Chondrocyte (in vitro differentiated cells): ENCODE measurements around the gene FBRSL1. TPM values are rescaled to one million over a fixed set of nuclear protein-coding genes. Genes with fewer than 3 reads are reported as not detected.

ENCODE experiments used
- DNase-seq: peaks from one replicate; pipeline ENCODE4 v3.0.0; 2021; ENCODE audit warnings: mixed read lengths, low spot score
- H3K27ac Mint-ChIP-seq: one replicate; pipeline ENCODE4 v1.8.0; 2021; ENCODE audit warnings: mild to moderate bottlenecking, moderate library complexity, mixed read lengths; ENCODE audit not compliant: unreplicated experiment
- H3K27me3 Mint-ChIP-seq: 2 replicates; pipeline ENCODE4 v1.8.0; 2021; ENCODE audit warnings: low read depth, mixed read lengths
- H3K36me3 Mint-ChIP-seq: 2 replicates; pipeline ENCODE4 v1.8.0; 2021; ENCODE audit warnings: low read depth, mixed read lengths
- H3K4me1 Mint-ChIP-seq: 2 replicates; pipeline ENCODE4 v1.8.0; 2021; ENCODE audit warnings: low read depth, mild to moderate bottlenecking, mixed read lengths
- H3K4me3 Mint-ChIP-seq: one replicate; pipeline ENCODE4 v1.8.0; 2021; ENCODE audit warnings: mild to moderate bottlenecking, moderate library complexity, mixed read lengths; ENCODE audit not compliant: unreplicated experiment
- H3K9me3 Mint-ChIP-seq: 2 replicates; pipeline ENCODE4 v1.8.0; 2021; ENCODE audit warnings: low read depth, mixed read lengths
- CTCF ChIP-seq: fragments of 200-600 bp; sonication (generic); IDR thresholded peaks from 2 replicates; pipeline ENCODE4 v1.5.0; 2021; ENCODE audit warnings: antibody characterized with exemption, mild to moderate bottlenecking, moderate library complexity
- total RNA-seq: library from RNA; stranded (reverse); gene quantifications from 3 replicates; pipeline ENCODE4 v1.2.1, GENCODE V29; 2021

The FBRSL1 gene
- total RNA-seq, 1 donor from 2014 or later, result 41.1 TPM

GRCh38 chr12:132451172-132451835 lies 38.6 kb upstream of the FBRSL1 start:
- H3K36me3 Mint-ChIP-seq, result peaks cover 1% of the 10 kb centered on the region
- H3K27ac Mint-ChIP-seq, result no peak overlapping the region
- peaks cover 13% of the 10 kb centered on the region for H3K4me1 Mint-ChIP-seq
- H3K9me3 Mint-ChIP-seq, result no peaks in the 10 kb centered on the region
- no peak overlapping the region for H3K4me3 Mint-ChIP-seq
- H3K27me3 Mint-ChIP-seq, result peaks cover 12% of the 10 kb centered on the region
- peak; percentile 85 for DNase-seq
- no peak for TF ChIP-seq CTCF

- no peak overlapping the region for H3K4me3 Mint-ChIP-seq
- peaks cover 13% of the 10 kb centered on the region for H3K4me1 Mint-ChIP-seq
- DNase-seq, result peak; percentile 62
- H3K27me3 Mint-ChIP-seq, result peaks cover 12% of the 10 kb centered on the region
- peaks cover 1% of the 10 kb centered on the region for H3K36me3 Mint-ChIP-seq
- no peak for TF ChIP-seq CTCF
- no peak overlapping the region for H3K27ac Mint-ChIP-seq
- H3K9me3 Mint-ChIP-seq, result no peaks in the 10 kb centered on the region
Observed at GRCh38 chr12:132451836-132452195, 38.1 kb upstream of the FBRSL1 start.

- Mint-ChIP-seq H3K27ac (peak overlapping the region; percentile 57), H3K36me3 (peaks cover 1% of the 10 kb centered on the region), H3K9me3 (no peaks in the 10 kb centered on the region), H3K27me3 (peaks cover 12% of the 10 kb centered on the region), H3K4me1 (peaks cover 13% of the 10 kb centered on the region), H3K4me3 (no peak overlapping the region)
- DNase-seq, result peak; percentile 73
- no peak for TF ChIP-seq CTCF
Observed at GRCh38 chr12:132452596-132453350, 37.2 kb upstream of the FBRSL1 start.

GRCh38 chr12:132453361-132454192 lies 36.4 kb upstream of the FBRSL1 start:
- no peak for TF ChIP-seq CTCF
- Mint-ChIP-seq H3K27me3 (peaks cover 7% of the 10 kb centered on the region), H3K4me1 (peaks cover 13% of the 10 kb centered on the region), H3K9me3 (no peaks in the 10 kb centered on the region), H3K36me3 (peaks cover 1% of the 10 kb centered on the region), H3K4me3 (no peak overlapping the region), H3K27ac (peak overlapping the region; percentile 57)
- peak; percentile 80 for DNase-seq
